ENCODE data around the gene HORMAD2. TPM values are rescaled to one million over a fixed set of nuclear protein-coding genes. Genes with fewer than 3 reads are reported as not detected.

HORMAD2 gene
- total RNA-seq, 4 donors from 2014 or later = not detected

DNA sequence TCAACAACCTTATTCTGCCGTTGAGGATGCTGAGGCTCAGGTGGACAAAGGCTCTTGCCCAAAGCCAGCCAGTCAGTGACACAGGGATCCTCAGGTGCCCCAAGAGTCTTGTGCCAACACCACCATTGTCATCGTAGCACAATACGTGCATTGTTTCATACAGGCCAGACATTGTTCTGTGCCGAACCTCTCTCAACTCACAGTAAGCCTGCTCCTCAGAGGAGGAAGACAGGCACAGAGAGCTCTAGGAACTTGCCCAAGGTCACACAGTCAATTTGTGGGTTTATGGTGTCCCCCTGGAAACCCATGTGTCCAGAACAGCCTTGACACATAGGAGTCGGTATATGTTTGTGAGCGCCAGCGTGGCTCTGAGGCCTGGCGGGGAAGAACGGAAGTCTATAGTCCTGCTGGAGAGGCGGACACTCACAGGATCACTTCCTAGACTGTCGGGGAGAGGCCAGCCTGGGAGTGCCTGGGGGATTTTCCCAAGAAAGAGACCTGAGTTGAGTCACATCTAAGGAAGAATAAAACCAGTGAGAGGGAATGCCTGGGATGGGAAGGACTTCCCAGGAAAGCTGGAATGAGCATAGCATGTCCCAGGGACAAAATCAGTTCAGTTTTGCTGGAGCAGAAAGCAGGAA lies 146.0 kb downstream of the HORMAD2 start:
- TF ChIP-seq, protein P1, sequence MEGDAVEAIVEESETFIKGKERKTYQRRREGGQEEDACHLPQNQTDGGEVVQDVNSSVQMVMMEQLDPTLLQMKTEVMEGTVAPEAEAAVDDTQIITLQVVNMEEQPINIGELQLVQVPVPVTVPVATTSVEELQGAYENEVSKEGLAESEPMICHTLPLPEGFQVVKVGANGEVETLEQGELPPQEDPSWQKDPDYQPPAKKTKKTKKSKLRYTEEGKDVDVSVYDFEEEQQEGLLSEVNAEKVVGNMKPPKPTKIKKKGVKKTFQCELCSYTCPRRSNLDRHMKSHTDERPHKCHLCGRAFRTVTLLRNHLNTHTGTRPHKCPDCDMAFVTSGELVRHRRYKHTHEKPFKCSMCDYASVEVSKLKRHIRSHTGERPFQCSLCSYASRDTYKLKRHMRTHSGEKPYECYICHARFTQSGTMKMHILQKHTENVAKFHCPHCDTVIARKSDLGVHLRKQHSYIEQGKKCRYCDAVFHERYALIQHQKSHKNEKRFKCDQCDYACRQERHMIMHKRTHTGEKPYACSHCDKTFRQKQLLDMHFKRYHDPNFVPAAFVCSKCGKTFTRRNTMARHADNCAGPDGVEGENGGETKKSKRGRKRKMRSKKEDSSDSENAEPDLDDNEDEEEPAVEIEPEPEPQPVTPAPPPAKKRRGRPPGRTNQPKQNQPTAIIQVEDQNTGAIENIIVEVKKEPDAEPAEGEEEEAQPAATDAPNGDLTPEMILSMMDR (IDR thresholded peaks at IDR 0.05; ENCODE audit: low read depth) = no peak

Other genes with a start within 250 kb of the HORMAD2 start
- gene ASCC2, start 242.2 kb upstream of the HORMAD2 start, total RNA-seq = 100 to 1,000 TPM in 1 of 4 donors, 10 to 100 TPM in 3; 37.7 to 113 (median 64.8) TPM
- 10 to 100 TPM; 46.6 to 78.6 (median 61.7) TPM for gene MTMR3, start 197.3 kb upstream of the HORMAD2 start, total RNA-seq
- under 1 TPM in 2 of 4 donors, not detected in 2; 0.82 to 0.88 TPM for gene LIF, start 166.3 kb downstream of the HORMAD2 start, total RNA-seq
- gene OSM, start 186.4 kb downstream of the HORMAD2 start, total RNA-seq = 1 to 10 TPM in 2 of 4 donors, under 1 TPM in 2; 0.82 to 7.3 (median 1.0) TPM
- gene CASTOR1, start 209.0 kb downstream of the HORMAD2 start, total RNA-seq = 10 to 100 TPM in 2 of 4 donors, 1 to 10 TPM in 2; 8.5 to 26.9 (median 12.8) TPM
- gene TBC1D10A, start 246.5 kb downstream of the HORMAD2 start, total RNA-seq = 10 to 100 TPM; 13.9 to 43.1 (median 22.9) TPM

All from subcutaneous adipose tissue (tissue), 4 donors.